H9 (cell line): ENCODE measurements around the gene IGFBP5. TPM values are rescaled to one million over a fixed set of nuclear protein-coding genes. Genes with fewer than 3 reads are reported as not detected.

Experiments used
- DNase-seq: peaks from one replicate; pipeline ENCODE4 v3.0.0-alpha.2; 2017
- H2AFZ ChIP-seq: one replicate; pipeline ENCODE4 v1.6.1; 2013; ENCODE audit warnings: mild to moderate bottlenecking, low read length, control low read depth, moderate library complexity
- H2AK5ac ChIP-seq: 2 replicates; pipeline ENCODE4 v1.6.1; 2013; ENCODE audit warnings: low read length, control low read depth, mixed read lengths; ENCODE audit not compliant: insufficient read length
- H2BK120ac ChIP-seq: one replicate; pipeline ENCODE4 v1.6.1; 2013; ENCODE audit warnings: low read depth, mild to moderate bottlenecking, low read length, control low read depth, inconsistent platforms; ENCODE audit not compliant: poor library complexity, severe bottlenecking
- H2BK12ac ChIP-seq: 2 replicates; pipeline ENCODE4 v1.6.1; 2013; ENCODE audit warnings: low read length, control low read depth, mixed read lengths, low read depth; ENCODE audit not compliant: insufficient read length
- H2BK15ac ChIP-seq: 2 replicates; pipeline ENCODE4 v1.6.1; 2013; ENCODE audit warnings: low read depth, low read length, control low read depth
- H2BK20ac ChIP-seq: one replicate; pipeline ENCODE4 v1.6.1; 2013; ENCODE audit warnings: low read depth, mild to moderate bottlenecking, low read length, control low read depth, inconsistent platforms; ENCODE audit not compliant: poor library complexity, severe bottlenecking
- H2BK5ac ChIP-seq: 2 replicates; pipeline ENCODE4 v1.6.1; 2013; ENCODE audit warnings: low read length, control low read depth, mixed read lengths; ENCODE audit not compliant: insufficient read length
- H3K14ac ChIP-seq: 2 replicates; pipeline ENCODE4 v1.6.1; 2013; ENCODE audit warnings: low read length, control low read depth; ENCODE audit not compliant: insufficient read depth
- H3K18ac ChIP-seq: 2 replicates; pipeline ENCODE4 v1.6.1; 2013; ENCODE audit warnings: low read depth, mild to moderate bottlenecking, mixed read lengths, low read length, control low read depth; ENCODE audit not compliant: insufficient read length
- H3K23ac ChIP-seq: 2 replicates; pipeline ENCODE4 v1.6.1; 2013; ENCODE audit warnings: low read length, control low read depth, mixed read lengths, low read depth; ENCODE audit not compliant: insufficient read length
- H3K23me2 ChIP-seq: 2 replicates; pipeline ENCODE4 v1.6.1; 2013; ENCODE audit warnings: low read depth, mild to moderate bottlenecking, mixed read lengths, low read length, control low read depth; ENCODE audit not compliant: insufficient read length, poor library complexity, severe bottlenecking
- H3K27ac ChIP-seq: 2 replicates; pipeline ENCODE4 v1.5.1; 2013; ENCODE audit warnings: low read length, control low read depth, mixed read lengths, low read depth; ENCODE audit not compliant: insufficient read length
- H3K27me3 ChIP-seq: 2 replicates; pipeline ENCODE4 v1.6.1; 2013; ENCODE audit warnings: low read length, control low read depth, inconsistent platforms; ENCODE audit not compliant: insufficient read depth
- H3K4ac ChIP-seq: 2 replicates; pipeline ENCODE4 v1.6.1; 2013; ENCODE audit warnings: low read depth, mild to moderate bottlenecking, control low read depth, inconsistent platforms, low read length, moderate library complexity
- H3K4me1 ChIP-seq: 2 replicates; pipeline ENCODE4 v1.6.1; 2013; ENCODE audit warnings: low read length, control low read depth, inconsistent platforms; ENCODE audit not compliant: insufficient read depth
- H3K4me2 ChIP-seq: 2 replicates; pipeline ENCODE4 v1.6.1; 2013; ENCODE audit warnings: low read length, control low read depth, mixed read lengths; ENCODE audit not compliant: insufficient read length, insufficient read depth
- H3K56ac ChIP-seq: 2 replicates; pipeline ENCODE4 v1.6.1; 2013; ENCODE audit warnings: low read depth, mild to moderate bottlenecking, mixed read lengths, low read length, control low read depth; ENCODE audit not compliant: insufficient read length
- H3K79me1 ChIP-seq: 2 replicates; pipeline ENCODE4 v1.6.1; 2013; ENCODE audit warnings: low read depth, mild to moderate bottlenecking, moderate library complexity, low read length, control low read depth, inconsistent platforms; ENCODE audit not compliant: insufficient read depth, poor library complexity, severe bottlenecking
- H3K79me2 ChIP-seq: 2 replicates; pipeline ENCODE4 v1.6.1; 2013; ENCODE audit warnings: low read length, control low read depth, inconsistent platforms; ENCODE audit not compliant: insufficient read depth
- H3K9ac ChIP-seq: 2 replicates; pipeline ENCODE4 v1.6.1; 2013; ENCODE audit warnings: low read length, control low read depth, mixed read lengths; ENCODE audit not compliant: insufficient read length; ENCODE audit errors: extremely low read depth
- H3K9me3 ChIP-seq: one replicate; pipeline ENCODE4 v1.6.1; 2013; ENCODE audit warnings: low read depth, low read length, inconsistent platforms; ENCODE audit not compliant: control insufficient read depth
- H3T11ph ChIP-seq: one replicate; pipeline ENCODE4 v1.6.1; 2013; ENCODE audit warnings: mild to moderate bottlenecking, low read length, control low read depth, inconsistent platforms
- H4K20me1 ChIP-seq: one replicate; pipeline ENCODE4 v1.6.1; 2013; ENCODE audit not compliant: control insufficient read depth, insufficient read length, insufficient read depth
- H4K5ac ChIP-seq: 2 replicates; pipeline ENCODE4 v1.6.1; 2013; ENCODE audit warnings: low read depth, mild to moderate bottlenecking, mixed read lengths, low read length, control low read depth; ENCODE audit not compliant: insufficient read length
- H4K8ac ChIP-seq: replicated peaks from 2 replicates; pipeline ENCODE4 v1.6.1; 2013; ENCODE audit warnings: low read length, control low read depth, mixed read lengths, low read depth; ENCODE audit not compliant: insufficient read length
- H4K91ac ChIP-seq: 2 replicates; pipeline ENCODE4 v1.6.1; 2013; ENCODE audit warnings: low read depth, mild to moderate bottlenecking, moderate library complexity, mixed read lengths, low read length, control low read depth; ENCODE audit not compliant: insufficient read length
- H3K27ac Mint-ChIP-seq, 3 experiments: 2 replicates in 2 of 3; 3 replicates in 1 of 3; pipeline ENCODE4 v1.8.0; 2020 to 2021; ENCODE audit warnings: mixed read lengths in 3 of 3, mild to moderate bottlenecking in 1 of 3, moderate library complexity in 1 of 3
- H3K27me3 Mint-ChIP-seq: 2 replicates; pipeline ENCODE4 v1.8.0; 2021; ENCODE audit warnings: low read depth, mild to moderate bottlenecking, moderate library complexity, mixed read lengths
- H3K36me3 Mint-ChIP-seq, 3 experiments: 2 replicates in 2 of 3; 3 replicates in 1 of 3; pipeline ENCODE4 v1.8.0; 2020 to 2021; ENCODE audit warnings: low read depth in 3 of 3, mixed read lengths in 3 of 3; ENCODE audit not compliant: insufficient read depth in 1 of 3
- H3K4me1 Mint-ChIP-seq, 2 experiments: 2 replicates each; pipeline ENCODE4 v1.8.0; 2020; ENCODE audit warnings: mixed read lengths in 2 of 2
- H3K4me3 Mint-ChIP-seq, 2 experiments: 2 replicates in 1 of 2; 3 replicates in 1 of 2; pipeline ENCODE4 v1.8.0; 2020 to 2021; ENCODE audit warnings: mild to moderate bottlenecking in 2 of 2, mixed read lengths in 2 of 2, moderate library complexity in 1 of 2
- H3K9me3 Mint-ChIP-seq, 2 experiments: 2 replicates in 1 of 2; 3 replicates in 1 of 2; pipeline ENCODE4 v1.8.0; 2020; ENCODE audit warnings: mild to moderate bottlenecking in 2 of 2, mixed read lengths in 2 of 2, moderate library complexity in 1 of 2
- WGBS: extraction: QIAGEN DNeasy Blood & Tissue Kit; methylation state at CpG from one replicate; pipeline ENCODE4 v1.1.7; 2013; ENCODE audit warnings: missing lambda C conversion rate, low lambda C conversion rate, mixed read lengths; ENCODE audit not compliant: insufficient read length; ENCODE audit errors: extremely low coverage; 5-methylcytosine and 5-hydroxymethylcytosine counted together
- total RNA-seq: library from RNA; stranded (reverse); gene quantifications from 2 replicates; pipeline ENCODE4 v1.2.1, GENCODE V29; 2021
- TF ChIP-seq, protein P1 (sequence below): fragments of 200-600 bp; sonication (generic); conservative IDR thresholded peaks from 3 replicates; pipeline ENCODE4 v1.8.0; 2021; ENCODE audit warnings: antibody characterized with exemption, mild to moderate bottlenecking

The IGFBP5 gene
- total RNA-seq, 1 experiment from 2014 or later: 0.90 TPM

DNA sequence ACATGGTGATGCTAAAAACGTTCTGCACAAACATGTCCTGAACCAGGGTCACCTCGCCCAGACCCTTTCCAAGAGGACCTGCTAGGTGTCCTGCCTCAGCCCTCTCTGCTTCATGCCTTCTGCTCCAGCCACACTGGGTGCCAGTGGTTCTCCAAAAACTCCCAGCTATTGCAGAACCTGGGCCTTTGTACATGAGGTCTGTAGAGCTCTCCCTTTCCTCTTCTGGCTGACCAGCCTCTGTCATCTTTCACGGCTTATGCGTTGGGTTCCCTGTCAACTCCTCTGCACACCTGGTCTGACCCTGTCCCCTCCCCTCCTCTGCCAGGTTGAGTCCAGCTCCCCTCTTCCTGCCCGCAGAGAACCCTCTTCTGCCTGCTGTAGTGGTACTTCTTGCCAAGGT, 35.5 kb upstream of the IGFBP5 start:
- H3K27me3 Mint-ChIP-seq: peaks cover 4% of the 10 kb centered on the region
- H2BK20ac ChIP-seq: no peak overlapping the region
- no peak overlapping the region; a peak in 1 of 7 replicates for H3K27ac Mint-ChIP-seq

More for the DNA sequence above, 35.5 kb upstream of the IGFBP5 start:
- no peak overlapping the region for H3K4ac ChIP-seq
- H3K23ac ChIP-seq: no peak overlapping the region
- no peak overlapping the region for H2BK120ac ChIP-seq
- no peak overlapping the region for H2BK5ac ChIP-seq
- H3K4me2 ChIP-seq: no peak overlapping the region
- no peaks in the 10 kb centered on the region for H3K27me3 ChIP-seq
- no peak overlapping the region for H2BK12ac ChIP-seq
- WGBS: no CpG with 5 or more reads among the region's 5 CpGs
- DNase-seq: peak; percentile 14
- H4K8ac ChIP-seq: no peak overlapping the region
- H3K27ac ChIP-seq: no peak overlapping the region
- H3K79me2 ChIP-seq: no peaks in the 10 kb centered on the region
- H2BK15ac ChIP-seq: no peak overlapping the region
- no peaks in the 10 kb centered on the region for H3K79me1 ChIP-seq
- H3K9ac ChIP-seq: no peak overlapping the region
- no peak overlapping the region for H3K56ac ChIP-seq
- no peak overlapping the region for H3K14ac ChIP-seq
- no peak overlapping the region for H3T11ph ChIP-seq
- H2AK5ac ChIP-seq: no peak overlapping the region
- TF ChIP-seq, protein P1, sequence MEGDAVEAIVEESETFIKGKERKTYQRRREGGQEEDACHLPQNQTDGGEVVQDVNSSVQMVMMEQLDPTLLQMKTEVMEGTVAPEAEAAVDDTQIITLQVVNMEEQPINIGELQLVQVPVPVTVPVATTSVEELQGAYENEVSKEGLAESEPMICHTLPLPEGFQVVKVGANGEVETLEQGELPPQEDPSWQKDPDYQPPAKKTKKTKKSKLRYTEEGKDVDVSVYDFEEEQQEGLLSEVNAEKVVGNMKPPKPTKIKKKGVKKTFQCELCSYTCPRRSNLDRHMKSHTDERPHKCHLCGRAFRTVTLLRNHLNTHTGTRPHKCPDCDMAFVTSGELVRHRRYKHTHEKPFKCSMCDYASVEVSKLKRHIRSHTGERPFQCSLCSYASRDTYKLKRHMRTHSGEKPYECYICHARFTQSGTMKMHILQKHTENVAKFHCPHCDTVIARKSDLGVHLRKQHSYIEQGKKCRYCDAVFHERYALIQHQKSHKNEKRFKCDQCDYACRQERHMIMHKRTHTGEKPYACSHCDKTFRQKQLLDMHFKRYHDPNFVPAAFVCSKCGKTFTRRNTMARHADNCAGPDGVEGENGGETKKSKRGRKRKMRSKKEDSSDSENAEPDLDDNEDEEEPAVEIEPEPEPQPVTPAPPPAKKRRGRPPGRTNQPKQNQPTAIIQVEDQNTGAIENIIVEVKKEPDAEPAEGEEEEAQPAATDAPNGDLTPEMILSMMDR: no peak
- no peaks in the 10 kb centered on the region for H3K4me1 ChIP-seq
- H3K36me3 Mint-ChIP-seq: no peaks in the 10 kb centered on the region; a peak in 1 of 7 replicates
- H3K9me3 Mint-ChIP-seq: no peaks in the 10 kb centered on the region
- H4K20me1 ChIP-seq: no peaks in the 10 kb centered on the region
- no peak overlapping the region for H2AFZ ChIP-seq
- no peak overlapping the region for H4K5ac ChIP-seq
- peaks cover 3 to 4% of the 10 kb centered on the region in 2 experiments; a peak in 1 of 4 replicates for H3K4me1 Mint-ChIP-seq
- H3K9me3 ChIP-seq: no peaks in the 10 kb centered on the region
- H3K4me3 Mint-ChIP-seq: no peak overlapping the region
- H3K18ac ChIP-seq: no peak overlapping the region
- no peak overlapping the region for H4K91ac ChIP-seq
- no peaks in the 10 kb centered on the region for H3K23me2 ChIP-seq
